Keratinocyte (primary cell): Measurements from ENCODE around the gene MAD1L1. TPM values are rescaled to one million over a fixed set of nuclear protein-coding genes. Genes with fewer than 3 reads are reported as not detected.

Experiments
- DNase-seq: peaks from one replicate; pipeline ENCODE4 v3.0.0-alpha.2; 2011; ENCODE audit warnings: low read depth, missing footprints, low spot score
- FAIRE-seq: peaks from 2 replicates; lab custom pipeline; 2011; peaks lifted over from hg19 to GRCh38; lab: Jason Lieb, UNC
- H2AFZ ChIP-seq: 2 replicates; pipeline ENCODE4 v1.6.0; 2012; ENCODE audit warnings: low read length, control low read depth, inconsistent platforms; ENCODE audit not compliant: control insufficient read depth
- H3K27ac ChIP-seq: 2 replicates; pipeline ENCODE4 v1.5.1; 2011; ENCODE audit warnings: low read length; ENCODE audit not compliant: control insufficient read depth, insufficient read depth
- H3K27me3 ChIP-seq: 3 replicates; pipeline ENCODE4 v1.6.0; 2011; ENCODE audit warnings: low read length; ENCODE audit not compliant: control insufficient read depth, insufficient read depth; ENCODE audit errors: extremely low read depth
- H3K36me3 ChIP-seq, 2 experiments: 2 replicates in 1 of 2; 3 replicates in 1 of 2; pipeline ENCODE4 v1.5.1; 2011; ENCODE audit warnings: low read length in 2 of 2, mild to moderate bottlenecking in 1 of 2; ENCODE audit not compliant: control insufficient read depth in 2 of 2, insufficient read depth in 2 of 2; ENCODE audit errors: extremely low read depth in 1 of 2
- H3K4me1 ChIP-seq: 3 replicates; pipeline ENCODE4 v1.5.1; 2011; ENCODE audit warnings: low read length; ENCODE audit not compliant: control insufficient read depth, insufficient read depth; ENCODE audit errors: extremely low read depth
- H3K4me2 ChIP-seq: 3 replicates; pipeline ENCODE4 v1.6.0; 2011; ENCODE audit warnings: low read depth, low read length; ENCODE audit not compliant: control insufficient read depth, insufficient read depth; ENCODE audit errors: extremely low read depth
- H3K4me3 ChIP-seq, 3 experiments: fragments of 200-600 bp in 1 of 3; sonication (generic) in 1 of 3; 2 replicates in 2 of 3; 3 replicates in 1 of 3; pipeline ENCODE4 v1.5.1; 2011 to 2016; ENCODE audit warnings: low read length in 3 of 3, mild to moderate bottlenecking in 3 of 3, control low read depth in 2 of 3, inconsistent platforms in 1 of 3, low read depth in 1 of 3, mixed read lengths in 1 of 3, mixed run types in 1 of 3, moderate library complexity in 1 of 3; ENCODE audit not compliant: control insufficient read depth in 2 of 3, insufficient read depth in 2 of 3; ENCODE audit errors: extremely low read depth in 1 of 3
- H3K79me2 ChIP-seq: 2 replicates; pipeline ENCODE4 v1.6.0; 2012; ENCODE audit warnings: low read length; ENCODE audit not compliant: control insufficient read depth, insufficient read depth
- H3K9ac ChIP-seq: 3 replicates; pipeline ENCODE4 v1.6.0; 2011; ENCODE audit warnings: low read length; ENCODE audit not compliant: control insufficient read depth, insufficient read depth; ENCODE audit errors: extremely low read depth
- H3K9me1 ChIP-seq: 3 replicates; pipeline ENCODE4 v1.6.0; 2011; ENCODE audit warnings: low read length; ENCODE audit not compliant: control insufficient read depth, insufficient read depth; ENCODE audit errors: extremely low read depth
- H3K9me3 ChIP-seq: 2 replicates; pipeline ENCODE4 v1.5.1; 2012; ENCODE audit warnings: low read depth, low read length; ENCODE audit not compliant: control insufficient read depth
- H4K20me1 ChIP-seq: 3 replicates; pipeline ENCODE4 v1.6.0; 2011; ENCODE audit warnings: low read length; ENCODE audit not compliant: control insufficient read depth, insufficient read depth; ENCODE audit errors: extremely low read depth
- CTCF ChIP-seq, 3 experiments: IDR thresholded peaks in 1 of 3; conservative IDR thresholded peaks in 1 of 3; optimal IDR thresholded peaks in 1 of 3; 2 replicates in 2 of 3; 3 replicates in 1 of 3; pipeline versions ENCODE3 to v1.5.1; 2011; ENCODE audit warnings: low read length in 3 of 3, mild to moderate bottlenecking in 3 of 3, moderate library complexity in 2 of 3, control low read depth in 1 of 3, inconsistent platforms in 1 of 3; ENCODE audit not compliant: insufficient read depth in 2 of 3; ENCODE audit errors: extremely low read depth in 1 of 3
- EZH2 ChIP-seq: IDR thresholded peaks from one replicate; pipeline ENCODE4 v1.6.1; 2012; ENCODE audit warnings: inconsistent platforms, mild to moderate bottlenecking, low read length, moderate library complexity
- dilution Hi-C: fragments of 300-500 bp; cut with MboI; formaldehyde crosslinking; loops from one replicate; pipeline ENCODE4 v1.7.0; 2020; ENCODE audit warnings: low sequenced_read_pairs; ENCODE audit not compliant: extremely low pct_ligation_motif_present
- polyA plus RNA-seq, 5 experiments: library from polyadenylated mRNA; depleted of rRNA in 3 of 5; stranded (reverse) in 3 of 5; stranded (forward) in 1 of 5; unstranded in 1 of 5; fragments of >200 nt; gene quantifications; 1 replicate in 1 of 5; 2 replicates in 3 of 5; 3 replicates in 1 of 5; pipeline versions ENCODE4 v1.2.1 to v1.2.3, GENCODE V29; 2011 to 2012; ENCODE audit warnings: missing spikeins in 2 of 5, low read depth in 1 of 5, low replicate concordance in 1 of 5

Gene MAD1L1
- polyA plus RNA-seq, 1 donor (not counting 4 experiments of a cell fraction or from before 2014, with no cell fraction given) = 18.0 TPM

GRCh38 chr7:1867370-1868260, 365.1 kb downstream of the MAD1L1 start:
- Histone ChIP-seq H3K9me3 (no peaks in the 10 kb centered on the region), H3K9ac (no peak overlapping the region), H2AFZ (no peak overlapping the region), H3K36me3 (peaks cover 0 to 2% of the 10 kb centered on the region in 2 experiments), H3K4me3 (no peak overlapping the region), H3K4me2 (no peak overlapping the region), H3K79me2 (no peaks in the 10 kb centered on the region), H3K27ac (no peak overlapping the region), H3K27me3 (no peaks in the 10 kb centered on the region), H4K20me1 (no peaks in the 10 kb centered on the region), H3K4me1 (no peaks in the 10 kb centered on the region), H3K9me1 (no peaks in the 10 kb centered on the region)
- dilution Hi-C loops = no loop called here
- TF ChIP-seq CTCF (optimal IDR thresholded peaks at IDR 0.05 in 1 of 3, IDR thresholded peaks at IDR 0.05 in 1 of 3, conservative IDR thresholded peaks at IDR 0.05 in 1 of 3; ENCODE audit: extremely low read depth in 1 of 3, insufficient read depth in 2 of 3, low read length in 3 of 3) = no peak
- TF ChIP-seq EZH2 = no peak
- DNase-seq (no peak), FAIRE-seq (no peak)

DNA sequence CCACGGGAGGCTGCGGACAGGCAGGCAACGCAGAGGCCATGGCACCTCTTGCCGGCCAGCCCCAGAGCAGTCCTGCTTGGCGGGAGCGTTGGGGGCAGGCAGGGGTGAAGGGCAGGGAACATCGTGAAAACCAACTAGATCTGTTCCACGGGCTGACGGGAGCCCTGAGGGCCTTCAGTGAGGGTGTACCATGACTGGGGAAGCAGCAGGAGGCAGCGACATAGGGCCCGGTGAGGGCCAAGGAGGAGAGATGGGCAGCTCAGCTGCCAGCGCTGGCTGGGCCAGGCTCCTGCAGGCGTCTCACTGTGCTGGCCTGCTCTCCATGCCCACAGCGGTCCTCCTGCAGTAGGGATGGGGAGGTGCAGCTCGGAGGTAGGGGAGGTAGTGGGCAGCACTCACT, 366.1 kb downstream of the MAD1L1 start:
- Histone ChIP-seq H3K4me3 (no peak overlapping the region), H3K9me1 (no peaks in the 10 kb centered on the region), H3K27ac (no peak overlapping the region), H3K79me2 (no peaks in the 10 kb centered on the region), H3K36me3 (peaks cover 0 to 1% of the 10 kb centered on the region in 2 experiments), H3K9me3 (no peaks in the 10 kb centered on the region), H2AFZ (no peak overlapping the region), H3K9ac (no peak overlapping the region), H3K4me2 (no peak overlapping the region), H3K27me3 (no peaks in the 10 kb centered on the region), H4K20me1 (no peaks in the 10 kb centered on the region), H3K4me1 (no peaks in the 10 kb centered on the region)
- TF ChIP-seq EZH2 (no peak), CTCF (optimal IDR thresholded peaks at IDR 0.05 in 1 of 3, IDR thresholded peaks at IDR 0.05 in 1 of 3, conservative IDR thresholded peaks at IDR 0.05 in 1 of 3; ENCODE audit: extremely low read depth in 1 of 3, insufficient read depth in 2 of 3, low read length in 3 of 3) (no peak)
- no peak for FAIRE-seq
- DNase-seq = no peak
- dilution Hi-C loops = no loop called here
